ENCODE results near the gene SGPP2.

The SGPP2 gene

GRCh38 chr2:222424276-222424728 is at the start of gene SGPP2:
TSS of gene SGPP2 (plus strand) at chr2:222424543. CDS start at chr2:222424603, 60 bp downstream.
- Histone ChIP-seq H3K4me1 (ENCODE audit: control insufficient read depth, insufficient read depth, low read length) (peaks cover 10% of the 10 kb centered on the region), H3K36me3 (ENCODE audit: control insufficient read depth in 2 of 2, insufficient read depth in 2 of 2, low read length in 2 of 2) (no peaks in the 10 kb centered on the region), H3K9me3 (ENCODE audit: control insufficient read depth in 2 of 2, low read length in 2 of 2) (no peaks in the 10 kb centered on the region), H3K27me3 (ENCODE audit: control insufficient read depth in 1 of 2, insufficient read depth in 2 of 2, low read length in 2 of 2) (peaks cover 14 to 42% of the 10 kb centered on the region in 2 donors), H3K27ac (ENCODE audit: low read length) (no peak within 1 kb of the TSS), H3K4me3 (ENCODE audit: low read length in 2 of 2) (peak within 1 kb of the TSS; percentile 56 to 66), H3K9ac (ENCODE audit: low read length in 2 of 2) (peak within 1 kb of the TSS in 1 of 2 donors; percentile 36)

- no peaks in the 10 kb centered on the region for H3K27me3 ChIP-seq (ENCODE audit: control insufficient read depth in 1 of 2, insufficient read depth in 2 of 2, low read length in 2 of 2)
- H3K36me3 ChIP-seq (ENCODE audit: control insufficient read depth in 2 of 2, insufficient read depth in 2 of 2, low read length in 2 of 2) = no peaks in the 10 kb centered on the region
- H3K4me1 ChIP-seq (ENCODE audit: control insufficient read depth, insufficient read depth, low read length) = no peaks in the 10 kb centered on the region
- no peak overlapping the region for H3K9ac ChIP-seq (ENCODE audit: low read length in 2 of 2)
- no peak overlapping the region for H3K4me3 ChIP-seq (ENCODE audit: low read length in 2 of 2)
- H3K27ac ChIP-seq (ENCODE audit: low read length) = no peak overlapping the region
- peaks cover 0 to 4% of the 10 kb centered on the region in 2 donors for H3K9me3 ChIP-seq (ENCODE audit: control insufficient read depth in 2 of 2, low read length in 2 of 2)
Measured at GRCh38 chr2:222375798-222376197, 48.5 kb upstream of the SGPP2 start.

GRCh38 chr2:222380456-222380855 is 43.9 kb upstream of the SGPP2 start:
- no peak overlapping the region for H3K4me3 ChIP-seq (ENCODE audit: low read length in 2 of 2)
- no peaks in the 10 kb centered on the region for H3K4me1 ChIP-seq (ENCODE audit: control insufficient read depth, insufficient read depth, low read length)
- H3K27me3 ChIP-seq (ENCODE audit: control insufficient read depth in 1 of 2, insufficient read depth in 2 of 2, low read length in 2 of 2) = no peaks in the 10 kb centered on the region

GRCh38 chr2:222381566-222381965 is 42.8 kb upstream of the SGPP2 start:
- Histone ChIP-seq H3K27me3 (ENCODE audit: control insufficient read depth in 1 of 2, insufficient read depth in 2 of 2, low read length in 2 of 2) (no peaks in the 10 kb centered on the region), H3K4me1 (ENCODE audit: control insufficient read depth, insufficient read depth, low read length) (no peaks in the 10 kb centered on the region), H3K4me3 (ENCODE audit: low read length in 2 of 2) (no peak overlapping the region)

More at GRCh38 chr2:222380456-222380855, 43.9 kb upstream of the SGPP2 start:
- H3K36me3 ChIP-seq (ENCODE audit: control insufficient read depth in 2 of 2, insufficient read depth in 2 of 2, low read length in 2 of 2) = no peaks in the 10 kb centered on the region
- no peak overlapping the region for H3K9ac ChIP-seq (ENCODE audit: low read length in 2 of 2)
- no peak overlapping the region for H3K27ac ChIP-seq (ENCODE audit: low read length)
- no peaks in the 10 kb centered on the region for H3K9me3 ChIP-seq (ENCODE audit: control insufficient read depth in 2 of 2, low read length in 2 of 2)

GRCh38 chr2:222383255-222383654 is 41.1 kb upstream of the SGPP2 start:
- H3K9me3 ChIP-seq (ENCODE audit: control insufficient read depth in 2 of 2, low read length in 2 of 2) = no peaks in the 10 kb centered on the region
- no peaks in the 10 kb centered on the region for H3K27me3 ChIP-seq (ENCODE audit: control insufficient read depth in 1 of 2, insufficient read depth in 2 of 2, low read length in 2 of 2)

More at GRCh38 chr2:222381566-222381965, 42.8 kb upstream of the SGPP2 start:
- no peak overlapping the region for H3K9ac ChIP-seq (ENCODE audit: low read length in 2 of 2)
- no peaks in the 10 kb centered on the region for H3K36me3 ChIP-seq (ENCODE audit: control insufficient read depth in 2 of 2, insufficient read depth in 2 of 2, low read length in 2 of 2)
- no peak overlapping the region for H3K27ac ChIP-seq (ENCODE audit: low read length)
- no peaks in the 10 kb centered on the region for H3K9me3 ChIP-seq (ENCODE audit: control insufficient read depth in 2 of 2, low read length in 2 of 2)

GRCh38 chr2:222391743-222392285 is 32.5 kb upstream of the SGPP2 start:
- H3K4me3 ChIP-seq (ENCODE audit: low read length in 2 of 2) = no peak overlapping the region
- H3K27me3 ChIP-seq (ENCODE audit: control insufficient read depth in 1 of 2, insufficient read depth in 2 of 2, low read length in 2 of 2) = no peaks in the 10 kb centered on the region
- no peaks in the 10 kb centered on the region for H3K36me3 ChIP-seq (ENCODE audit: control insufficient read depth in 2 of 2, insufficient read depth in 2 of 2, low read length in 2 of 2)
- H3K9ac ChIP-seq (ENCODE audit: low read length in 2 of 2) = no peak overlapping the region
- H3K4me1 ChIP-seq (ENCODE audit: control insufficient read depth, insufficient read depth, low read length) = no peaks in the 10 kb centered on the region
- no peaks in the 10 kb centered on the region for H3K9me3 ChIP-seq (ENCODE audit: control insufficient read depth in 2 of 2, low read length in 2 of 2)
- no peak overlapping the region for H3K27ac ChIP-seq (ENCODE audit: low read length)

More at GRCh38 chr2:222383255-222383654, 41.1 kb upstream of the SGPP2 start:
- no peak overlapping the region for H3K4me3 ChIP-seq (ENCODE audit: low read length in 2 of 2)
- no peak overlapping the region for H3K9ac ChIP-seq (ENCODE audit: low read length in 2 of 2)
- H3K4me1 ChIP-seq (ENCODE audit: control insufficient read depth, insufficient read depth, low read length) = no peaks in the 10 kb centered on the region
- no peak overlapping the region for H3K27ac ChIP-seq (ENCODE audit: low read length)
- H3K36me3 ChIP-seq (ENCODE audit: control insufficient read depth in 2 of 2, insufficient read depth in 2 of 2, low read length in 2 of 2) = no peaks in the 10 kb centered on the region

GRCh38 chr2:222393733-222394267 is 30.5 kb upstream of the SGPP2 start:
- H3K9ac ChIP-seq (ENCODE audit: low read length in 2 of 2) = no peak overlapping the region
- no peaks in the 10 kb centered on the region for H3K36me3 ChIP-seq (ENCODE audit: control insufficient read depth in 2 of 2, insufficient read depth in 2 of 2, low read length in 2 of 2)
- no peak overlapping the region for H3K27ac ChIP-seq (ENCODE audit: low read length)
- H3K27me3 ChIP-seq (ENCODE audit: control insufficient read depth in 1 of 2, insufficient read depth in 2 of 2, low read length in 2 of 2) = no peaks in the 10 kb centered on the region
- H3K4me3 ChIP-seq (ENCODE audit: low read length in 2 of 2) = no peak overlapping the region
- no peaks in the 10 kb centered on the region for H3K9me3 ChIP-seq (ENCODE audit: control insufficient read depth in 2 of 2, low read length in 2 of 2)
- H3K4me1 ChIP-seq (ENCODE audit: control insufficient read depth, insufficient read depth, low read length) = no peaks in the 10 kb centered on the region

GRCh38 chr2:222398446-222398885 is 25.9 kb upstream of the SGPP2 start:
- Histone ChIP-seq H3K9ac (ENCODE audit: low read length in 2 of 2) (no peak overlapping the region), H3K4me1 (ENCODE audit: control insufficient read depth, insufficient read depth, low read length) (no peaks in the 10 kb centered on the region), H3K9me3 (ENCODE audit: control insufficient read depth in 2 of 2, low read length in 2 of 2) (no peaks in the 10 kb centered on the region), H3K4me3 (ENCODE audit: low read length in 2 of 2) (no peak overlapping the region), H3K27ac (ENCODE audit: low read length) (no peak overlapping the region), H3K36me3 (ENCODE audit: control insufficient read depth in 2 of 2, insufficient read depth in 2 of 2, low read length in 2 of 2) (no peaks in the 10 kb centered on the region), H3K27me3 (ENCODE audit: control insufficient read depth in 1 of 2, insufficient read depth in 2 of 2, low read length in 2 of 2) (no peaks in the 10 kb centered on the region)

GRCh38 chr2:222399038-222399783 is 25.1 kb upstream of the SGPP2 start:
- Histone ChIP-seq H3K9me3 (ENCODE audit: control insufficient read depth in 2 of 2, low read length in 2 of 2) (no peaks in the 10 kb centered on the region), H3K27ac (ENCODE audit: low read length) (no peak overlapping the region), H3K36me3 (ENCODE audit: control insufficient read depth in 2 of 2, insufficient read depth in 2 of 2, low read length in 2 of 2) (no peaks in the 10 kb centered on the region), H3K4me1 (ENCODE audit: control insufficient read depth, insufficient read depth, low read length) (no peaks in the 10 kb centered on the region), H3K4me3 (ENCODE audit: low read length in 2 of 2) (no peak overlapping the region), H3K27me3 (ENCODE audit: control insufficient read depth in 1 of 2, insufficient read depth in 2 of 2, low read length in 2 of 2) (no peaks in the 10 kb centered on the region), H3K9ac (ENCODE audit: low read length in 2 of 2) (no peak overlapping the region)

GRCh38 chr2:222404151-222404905 is 20.0 kb upstream of the SGPP2 start:
- Histone ChIP-seq H3K9ac (ENCODE audit: low read length in 2 of 2) (no peak overlapping the region), H3K4me3 (ENCODE audit: low read length in 2 of 2) (no peak overlapping the region), H3K4me1 (ENCODE audit: control insufficient read depth, insufficient read depth, low read length) (no peaks in the 10 kb centered on the region), H3K27ac (ENCODE audit: low read length) (no peak overlapping the region), H3K27me3 (ENCODE audit: control insufficient read depth in 1 of 2, insufficient read depth in 2 of 2, low read length in 2 of 2) (no peaks in the 10 kb centered on the region), H3K36me3 (ENCODE audit: control insufficient read depth in 2 of 2, insufficient read depth in 2 of 2, low read length in 2 of 2) (no peaks in the 10 kb centered on the region), H3K9me3 (ENCODE audit: control insufficient read depth in 2 of 2, low read length in 2 of 2) (no peaks in the 10 kb centered on the region)

All from stomach smooth muscle (tissue), 2 donors.